BJ (cell line): ENCODE data around the gene NGB. TPM values are rescaled to one million over a fixed set of nuclear protein-coding genes. Genes with fewer than 3 reads are reported as not detected.

ENCODE experiments used
- CTCF ChIA-PET: fragments of 350-600 bp; formaldehyde crosslinking; extraction: SDS; loops from one replicate; lab custom pipeline; 2021; ENCODE audit warnings: antibody characterized with exemption, inconsistent platforms; lab: Yijun Ruan, JAX
- POLR2A ChIA-PET: fragments of 300-600 bp; sonication (Branson Sonifier 250); formaldehyde crosslinking; extraction: SDS; loops from one replicate; lab custom pipeline; 2021; ENCODE audit warnings: antibody characterized with exemption; lab: Charles Lee
- DNase-seq: peaks from one replicate; pipeline ENCODE4 v3.0.0-alpha.2; 2011; ENCODE audit warnings: low read depth
- H3K27me3 ChIP-seq: 2 replicates; pipeline ENCODE4 v1.6.0; 2011; ENCODE audit warnings: low read length; ENCODE audit not compliant: control insufficient read depth, insufficient read depth
- H3K36me3 ChIP-seq: 2 replicates; pipeline ENCODE4 v1.5.1; 2011; ENCODE audit warnings: low read length; ENCODE audit not compliant: control insufficient read depth, insufficient read depth
- H3K4me3 ChIP-seq: 2 replicates; pipeline ENCODE4 v1.5.1; 2011; ENCODE audit warnings: low read depth, mild to moderate bottlenecking, control low read depth, low read length
- CTCF ChIP-seq: IDR thresholded peaks from 2 replicates; pipeline ENCODE4 v1.5.1; 2011; ENCODE audit warnings: low read depth, mild to moderate bottlenecking, control low read depth, inconsistent platforms, low read length, moderate library complexity; ENCODE audit not compliant: insufficient read depth
- polyA plus RNA-seq: library from polyadenylated mRNA; depleted of rRNA; stranded (reverse); fragments of >200 nt; gene quantifications from 2 replicates; pipeline ENCODE4 v1.2.3, GENCODE V29; 2011

Gene NGB
- polyA plus RNA-seq, 1 experiment, result 0.05 TPM

- H3K27me3 ChIP-seq, result no peaks in the 10 kb centered on the region; the same call in 1 of the 2 replicates
- POLR2A ChIA-PET, result no interaction called here
- H3K4me3 ChIP-seq, result no peak overlapping the region
- TF ChIP-seq CTCF, result no peak
- DNase-seq, result no peak
- CTCF ChIA-PET, result interaction anchor here (1.9 kb wide), 1 partner anchor 11 kb away, joined by 9 read pairs; no protein-coding TSS in a partner anchor
- no peaks in the 10 kb centered on the region for H3K36me3 ChIP-seq
These were observed 46.8 kb downstream of the NGB start for GRCh38 chr14:77224212-77224611.

- no peak for TF ChIP-seq CTCF
- no peak for DNase-seq
- Histone ChIP-seq H3K4me3 (no peak overlapping the region), H3K27me3 (peaks cover 4% of the 10 kb centered on the region; the same call in 1 of the 2 replicates), H3K36me3 (no peaks in the 10 kb centered on the region)
- CTCF ChIA-PET, result interaction anchor here (1.9 kb wide), 1 partner anchor 10 kb away, joined by 9 read pairs; no protein-coding TSS in a partner anchor
- POLR2A ChIA-PET, result no interaction called here
These were observed 48.3 kb downstream of the NGB start for GRCh38 chr14:77222546-77223225.

- CTCF ChIA-PET, result no interaction called here
- DNase-seq, result no peak
- no peaks in the 10 kb centered on the region for H3K36me3 ChIP-seq
- peaks cover 6% of the 10 kb centered on the region; the same call in 1 of the 2 replicates for H3K27me3 ChIP-seq
- TF ChIP-seq CTCF, result no peak
- POLR2A ChIA-PET, result no interaction called here
- no peak overlapping the region for H3K4me3 ChIP-seq
These were observed 49.6 kb downstream of the NGB start for GRCh38 chr14:77221241-77221871.

GRCh38 chr14:77220246-77221017 is 50.6 kb downstream of the NGB start:
- no peak for TF ChIP-seq CTCF
- peaks cover 6% of the 10 kb centered on the region; the same call in 1 of the 2 replicates for H3K27me3 ChIP-seq

GRCh38 chr14:77219591-77219990 is 51.4 kb downstream of the NGB start:
- DNase-seq, result no peak
- Histone ChIP-seq H3K4me3 (no peak overlapping the region), H3K36me3 (no peaks in the 10 kb centered on the region), H3K27me3 (peaks cover 6% of the 10 kb centered on the region; the same call in 1 of the 2 replicates)
- POLR2A ChIA-PET, result no interaction called here
- CTCF ChIA-PET, result interaction anchor here (1.2 kb wide), 1 partner anchor 96 kb away, joined by 3 read pairs; no protein-coding TSS in a partner anchor
- TF ChIP-seq CTCF, result no peak

More at GRCh38 chr14:77220246-77221017, 50.6 kb downstream of the NGB start:
- H3K36me3 ChIP-seq, result no peaks in the 10 kb centered on the region
- POLR2A ChIA-PET, result no interaction called here
- no peak overlapping the region for H3K4me3 ChIP-seq
- CTCF ChIA-PET, result no interaction called here
- DNase-seq, result no peak
